ENCODE measurements around the gene MS4A18.
"Not testable (repeated sequence)": the region's sequence is repeated elsewhere in the genome, so short reads cannot be mapped to it uniquely, and the experiment has no call there.

DNA sequence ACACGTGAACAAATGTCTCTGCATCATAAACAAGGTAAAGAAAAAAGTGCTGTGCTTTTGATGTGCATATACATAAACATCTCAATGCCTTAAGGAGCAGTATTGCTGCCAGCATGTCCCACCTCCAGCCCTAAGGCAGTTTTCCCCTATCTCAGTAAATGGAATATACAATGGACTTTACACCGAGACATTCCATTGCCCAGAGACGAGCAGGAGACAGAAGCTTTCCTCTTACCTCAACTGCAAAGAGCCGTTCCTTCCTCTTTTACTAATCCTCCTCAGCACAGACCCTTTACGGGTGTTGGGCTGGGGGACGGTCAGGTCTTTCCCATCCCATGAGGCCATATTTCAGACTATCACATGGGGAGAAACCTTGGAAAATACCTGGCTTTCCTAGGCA is 11.1 kb upstream of the MS4A18 start:
- TF ChIP-seq POLR2A, POLR2AphosphoS5, TAF1, SPI1 (IDR thresholded peaks at IDR 0.05; ENCODE audit: low read depth, low read length): not testable (repeated sequence)

Measured in GM12891 (cell line).